Panc1 (cell line): ENCODE data around the gene CLDN5. TPM values are rescaled to one million over a fixed set of nuclear protein-coding genes. Genes with fewer than 3 reads are reported as not detected.

Experiments used
- ATAC-seq: fragments of 200-7000 bp; cut with Tn5 transposase; 2 replicates; pipeline ENCODE4 v1.9.1; 2020; ENCODE audit warnings: mild to moderate bottlenecking, moderate library complexity
- BruUV-seq: library from RNA; stranded (reverse); fragments of 400-500 nt; replicated peaks from 2 replicates; lab custom pipeline; 2021; lab: Mats Ljungman, UMichigan
- CTCF ChIA-PET: fragments of 300-600 bp; sonication (Branson Sonifier 250); formaldehyde crosslinking; loops from one replicate; lab custom pipeline; 2022; ENCODE audit warnings: antibody characterized with exemption; lab: Charles Lee
- POLR2A ChIA-PET: fragments of 300-600 bp; sonication (Branson Sonifier 250); formaldehyde crosslinking; loops from one replicate; lab custom pipeline; 2022; ENCODE audit warnings: antibody characterized with exemption; lab: Charles Lee
- DNase-seq: peaks from one replicate; pipeline ENCODE4 v3.0.0-alpha.2; 2010; ENCODE audit warnings: low read depth, low spot score
- H3K27ac ChIP-seq: 2 replicates; pipeline ENCODE4 v1.5.1; 2011; ENCODE audit warnings: mild to moderate bottlenecking, low read length, inconsistent platforms
- H3K27me3 ChIP-seq: fragments of 200-500 bp; sonication (Bioruptor generic); 2 replicates; pipeline ENCODE4 v1.6.0; 2014; ENCODE audit warnings: low read length, inconsistent platforms; ENCODE audit not compliant: control insufficient read depth, insufficient read depth
- H3K36me3 ChIP-seq: fragments of 200-500 bp; sonication (Bioruptor generic); 2 replicates; pipeline ENCODE4 v1.5.1; 2014; ENCODE audit warnings: inconsistent platforms, mild to moderate bottlenecking, low read length, moderate library complexity; ENCODE audit not compliant: control insufficient read depth, insufficient read depth
- H3K4me1 ChIP-seq: 2 replicates; pipeline ENCODE4 v1.5.1; 2011; ENCODE audit warnings: inconsistent platforms, mild to moderate bottlenecking, low read length, moderate library complexity; ENCODE audit not compliant: control insufficient read depth, insufficient read depth
- H3K4me3 ChIP-seq, 2 experiments: 2 replicates each; pipeline ENCODE4 v1.5.1; 2011 to 2012; ENCODE audit warnings: low read depth in 2 of 2, low read length in 2 of 2, mild to moderate bottlenecking in 2 of 2, inconsistent platforms in 1 of 2, moderate library complexity in 1 of 2
- H3K9me3 ChIP-seq: fragments of 200-500 bp; sonication (Bioruptor generic); 2 replicates; pipeline ENCODE4 v1.5.1; 2014; ENCODE audit warnings: low read depth, mild to moderate bottlenecking, inconsistent platforms, low read length, moderate library complexity; ENCODE audit not compliant: control insufficient read depth, insufficient read depth
- CTCF ChIP-seq: fragments of 450-650 bp; IDR thresholded peaks from 2 replicates; pipeline ENCODE4 v1.5.1; 2017; ENCODE audit warnings: mild to moderate bottlenecking
- POLR2AphosphoS5 ChIP-seq: IDR thresholded peaks from 2 replicates; pipeline ENCODE4 v1.6.1; 2012; ENCODE audit warnings: mild to moderate bottlenecking, low read depth, low read length, moderate library complexity
- REST ChIP-seq, 2 experiments: IDR thresholded peaks; 2 replicates each; pipeline ENCODE4 v1.6.1; 2011 to 2012; ENCODE audit warnings: low read depth in 2 of 2, control low read depth in 1 of 2, low read length in 1 of 2, mild to moderate bottlenecking in 1 of 2, moderate library complexity in 1 of 2; ENCODE audit not compliant: insufficient read depth in 1 of 2
- SIN3A ChIP-seq: IDR thresholded peaks from 2 replicates; pipeline ENCODE4 v1.6.1; 2012; ENCODE audit warnings: low read depth, mild to moderate bottlenecking, low read length, moderate library complexity, borderline replicate concordance; ENCODE audit not compliant: insufficient read depth
- TCF7L2 ChIP-seq: IDR thresholded peaks from 2 replicates; pipeline ENCODE4 v1.6.1; 2011; ENCODE audit warnings: mild to moderate bottlenecking, low read depth, low read length, inconsistent platforms
- in situ Hi-C: cut with HindIII; loops from 2 replicates; pipeline ENCODE4 v1.10.0; 2016; ENCODE audit warnings: low sequenced_read_pairs, low pct_unique_long_range_greater_than_20kb
- intact Hi-C: fragments of 100-400 bp; cut with micrococcal nuclease; formaldehyde crosslinking; loops from one replicate; pipeline ENCODE4 v1.10.0; 2022; ENCODE audit not compliant: unreplicated experiment
- total RNA-seq: library from RNA; stranded (reverse); gene quantifications from one replicate; pipeline ENCODE4 v1.2.1, GENCODE V29; 2021; ENCODE audit not compliant: unreplicated experiment

CLDN5 gene
- total RNA-seq, 1 experiment from 2014 or later, result 0.18 TPM

- no peak overlapping the region for H3K4me3 ChIP-seq
- no peaks in the 10 kb centered on the region for H3K36me3 ChIP-seq
- ChIA-PET POLR2A (no interaction called here), CTCF (no interaction called here)
- DNase-seq, result no peak
- in situ Hi-C loops (no loop called here), intact Hi-C loops (loop anchor here (10.0 kb wide), 1 partner anchor 99 kb away; no protein-coding TSS in a partner anchor)
- H3K27me3 ChIP-seq, result no peaks in the 10 kb centered on the region
- no peaks in the 10 kb centered on the region for H3K4me1 ChIP-seq
- BruUV-seq, result no TSS peak
- ATAC-seq, result no peak
- H3K27ac ChIP-seq, result no peak overlapping the region
- H3K9me3 ChIP-seq, result no peaks in the 10 kb centered on the region
- TF ChIP-seq POLR2AphosphoS5 (no peak), SIN3A (no peak), CTCF (no peak), REST (IDR thresholded peaks at IDR 0.05; ENCODE audit: insufficient read depth in 1 of 2, low read depth in 2 of 2, low read length in 1 of 2) (no peak), TCF7L2 (no peak)
These were observed 1.5 kb upstream of the CLDN5 start for GRCh38 chr22:19525666-19526065.

GRCh38 chr22:19525116-19525660 lies 978 bp upstream of the CLDN5 start:
- ATAC-seq, result no peak
- in situ Hi-C loops, result no loop called here

More at GRCh38 chr22:19525116-19525660, 978 bp upstream of the CLDN5 start:
- intact Hi-C loops, result loop anchor here (10.0 kb wide), 1 partner anchor 100 kb away; no protein-coding TSS in a partner anchor
- DNase-seq, result no peak
- TF ChIP-seq CTCF (no peak), POLR2AphosphoS5 (no peak), TCF7L2 (no peak), SIN3A (no peak), REST (IDR thresholded peaks at IDR 0.05; ENCODE audit: insufficient read depth in 1 of 2, low read depth in 2 of 2, low read length in 1 of 2) (no peak)
- ChIA-PET CTCF (no interaction called here), POLR2A (no interaction called here)
- no peak overlapping the region for H3K27ac ChIP-seq
- no peaks in the 10 kb centered on the region for H3K27me3 ChIP-seq
- no peaks in the 10 kb centered on the region for H3K4me1 ChIP-seq
- no peaks in the 10 kb centered on the region for H3K9me3 ChIP-seq
- BruUV-seq, result no TSS peak
- no peaks in the 10 kb centered on the region for H3K36me3 ChIP-seq
- no peak overlapping the region for H3K4me3 ChIP-seq
